Mesendoderm (in vitro differentiated cells): ENCODE measurements around the gene ASB9.
"Not testable (repeated sequence)": the region's sequence is repeated elsewhere in the genome, so short reads cannot be mapped to it uniquely, and the experiment has no call there.

Experiments
- DNase-seq: peaks from one replicate; pipeline ENCODE4 v3.0.0; 2013
- H2AK5ac ChIP-seq: 2 replicates; pipeline ENCODE4 v1.6.1; 2013; ENCODE audit warnings: low read length, inconsistent platforms
- H2BK120ac ChIP-seq: 2 replicates; pipeline ENCODE4 v1.6.1; 2013; ENCODE audit warnings: low read depth, mild to moderate bottlenecking, low read length, moderate library complexity, mixed read lengths
- H2BK15ac ChIP-seq: replicated peaks from 2 replicates; pipeline ENCODE4 v1.6.1; 2013; ENCODE audit warnings: low read depth, mild to moderate bottlenecking, moderate library complexity
- H2BK5ac ChIP-seq: 2 replicates; pipeline ENCODE4 v1.6.1; 2013; ENCODE audit warnings: low read length, inconsistent platforms
- H3K18ac ChIP-seq: 2 replicates; pipeline ENCODE4 v1.6.1; 2013; ENCODE audit warnings: mild to moderate bottlenecking, low read length, mixed read lengths
- H3K23ac ChIP-seq: one replicate; pipeline ENCODE4 v1.6.1; 2013; ENCODE audit warnings: low read length
- H3K27ac ChIP-seq: 2 replicates; pipeline ENCODE4 v1.5.1; 2013; ENCODE audit warnings: low read depth, mild to moderate bottlenecking, inconsistent platforms, low read length, moderate library complexity
- H3K27me3 ChIP-seq: 2 replicates; pipeline ENCODE4 v1.6.1; 2013; ENCODE audit warnings: low read length, control low read depth, mild to moderate bottlenecking, inconsistent platforms; ENCODE audit not compliant: insufficient read depth, poor library complexity
- H3K36me3 ChIP-seq: 2 replicates; pipeline ENCODE4 v1.6.1; 2013; ENCODE audit warnings: low read length, inconsistent platforms; ENCODE audit not compliant: control insufficient read depth, insufficient read depth
- H3K4ac ChIP-seq: one replicate; pipeline ENCODE4 v1.6.1; 2013; ENCODE audit warnings: low read depth, mild to moderate bottlenecking, low read length, moderate library complexity
- H3K4me1 ChIP-seq: 2 replicates; pipeline ENCODE4 v1.6.1; 2013; ENCODE audit warnings: low read depth, low read length, inconsistent platforms; ENCODE audit not compliant: control insufficient read depth
- H3K4me2 ChIP-seq: 2 replicates; pipeline ENCODE4 v1.6.1; 2013; ENCODE audit warnings: low read length
- H3K4me3 ChIP-seq: 2 replicates; pipeline ENCODE4 v1.5.1; 2013; ENCODE audit warnings: mild to moderate bottlenecking, low read length
- H3K56ac ChIP-seq: one replicate; pipeline ENCODE4 v1.6.1; 2013; ENCODE audit warnings: low read length
- H3K79me1 ChIP-seq: 2 replicates; pipeline ENCODE4 v1.6.1; 2013; ENCODE audit warnings: low read length, inconsistent platforms
- H3K79me2 ChIP-seq: 2 replicates; pipeline ENCODE4 v1.6.1; 2013; ENCODE audit warnings: mild to moderate bottlenecking, low read length; ENCODE audit not compliant: control insufficient read depth, insufficient read depth
- H3K9ac ChIP-seq: 2 replicates; pipeline ENCODE4 v1.6.1; 2013; ENCODE audit warnings: low read length, inconsistent platforms
- H4K5ac ChIP-seq: one replicate; pipeline ENCODE4 v1.6.1; 2013; ENCODE audit warnings: low read length
- H4K8ac ChIP-seq: one replicate; pipeline ENCODE4 v1.6.1; 2013; ENCODE audit warnings: low read depth, mild to moderate bottlenecking, control low read depth, low read length, moderate library complexity
- WGBS: extraction: QIAGEN DNeasy Blood & Tissue Kit; methylation state at CpG from one replicate; pipeline ENCODE4 v1.1.7; 2013; ENCODE audit warnings: low lambda C conversion rate, missing lambda C conversion rate; ENCODE audit not compliant: insufficient coverage; ENCODE audit errors: extremely low coverage; 5-methylcytosine and 5-hydroxymethylcytosine counted together

ASB9 gene

DNA sequence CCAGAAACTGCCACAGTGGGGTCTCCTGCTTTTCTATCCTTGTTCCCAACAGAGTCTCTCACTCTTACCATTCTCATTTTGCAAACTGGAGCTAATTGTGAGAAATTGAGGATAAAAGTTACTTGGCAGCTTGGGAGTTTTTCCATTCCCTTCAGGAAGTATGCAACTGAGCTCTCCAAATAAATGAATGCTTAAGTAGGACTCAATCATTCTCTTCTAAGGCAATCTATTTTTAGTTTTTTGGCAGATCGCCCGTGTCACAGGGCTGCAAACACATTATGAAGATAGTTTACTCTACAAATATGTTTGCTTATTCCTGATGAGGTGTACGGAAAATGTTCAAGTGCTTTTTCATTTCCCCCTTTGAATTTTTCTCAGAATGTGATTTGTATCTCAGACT is 40.2 kb upstream of the ASB9 start:
- no peak overlapping the region for H3K27ac ChIP-seq
- H3K23ac ChIP-seq, result no peak overlapping the region
- H3K79me1 ChIP-seq, result no peaks in the 10 kb centered on the region
- H3K79me2 ChIP-seq, result no peaks in the 10 kb centered on the region
- H3K56ac ChIP-seq, result no peak overlapping the region
- no peaks in the 10 kb centered on the region for H3K27me3 ChIP-seq
- no peak overlapping the region for H2BK15ac ChIP-seq
- no CpG with 5 or more reads among the region's 3 CpGs for WGBS
- H3K4ac ChIP-seq, result no peak overlapping the region
- no peak overlapping the region for H2BK120ac ChIP-seq
- no peak overlapping the region for H3K4me3 ChIP-seq
- no peak overlapping the region for H4K5ac ChIP-seq
- H3K9ac ChIP-seq, result no peak overlapping the region
- H2BK5ac ChIP-seq, result no peak overlapping the region
- no peak overlapping the region for H3K18ac ChIP-seq
- H3K4me1 ChIP-seq, result no peaks in the 10 kb centered on the region
- H4K8ac ChIP-seq, result no peak overlapping the region
- no peaks in the 10 kb centered on the region for H3K36me3 ChIP-seq
- H2AK5ac ChIP-seq, result no peak overlapping the region
- H3K4me2 ChIP-seq, result no peak overlapping the region
- no peak for DNase-seq

DNA sequence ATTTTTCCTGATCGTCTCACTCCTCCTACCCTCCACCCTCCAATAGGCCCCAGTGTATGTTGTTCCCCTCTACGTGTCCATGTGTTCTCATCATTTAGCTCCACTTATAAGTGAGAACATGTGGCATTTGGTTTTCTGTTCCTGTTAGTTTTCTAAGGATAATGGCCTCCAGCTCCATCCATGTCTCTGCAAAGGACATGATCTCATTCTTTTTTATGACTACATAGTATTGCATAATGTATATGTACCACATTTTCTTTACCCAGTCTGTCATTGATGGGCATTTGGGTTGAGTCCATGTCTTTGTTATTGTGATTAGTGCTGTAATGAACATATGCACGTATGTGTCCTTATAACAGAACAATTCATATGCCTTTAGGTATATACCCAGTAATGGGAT is 36.0 kb upstream of the ASB9 start:
- not testable (repeated sequence) for H2BK120ac ChIP-seq, H2BK5ac ChIP-seq, H2BK15ac ChIP-seq, H3K79me1 ChIP-seq, H3K4me1 ChIP-seq, H3K4ac ChIP-seq, DNase-seq, H3K36me3 ChIP-seq, H2AK5ac ChIP-seq, H4K5ac ChIP-seq, H3K27me3 ChIP-seq, H3K79me2 ChIP-seq, H3K4me3 ChIP-seq, H4K8ac ChIP-seq, H3K4me2 ChIP-seq, H3K56ac ChIP-seq, H3K27ac ChIP-seq, H3K23ac ChIP-seq, H3K18ac ChIP-seq, H3K9ac ChIP-seq
- WGBS, result no CpG with 5 or more reads among the region's 3 CpGs

DNA sequence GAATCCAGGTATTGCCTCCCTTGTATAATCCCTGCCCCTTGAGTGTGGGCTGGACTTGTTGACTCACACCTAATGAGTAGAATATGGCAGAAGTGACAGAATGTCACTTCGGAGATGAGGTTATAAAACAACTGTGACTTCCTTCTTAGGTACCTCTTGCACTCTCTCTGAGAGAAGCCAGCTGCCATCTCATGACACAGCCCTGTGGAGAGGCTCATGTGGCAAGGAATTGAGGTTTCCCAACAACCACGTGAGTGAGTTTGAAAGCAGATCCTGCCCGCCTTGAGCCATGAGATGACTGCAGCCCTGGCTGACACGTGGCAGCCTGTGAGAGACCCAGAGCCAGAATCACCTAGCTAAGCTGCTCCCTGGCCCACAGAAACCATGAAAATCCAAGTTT is 32.0 kb upstream of the ASB9 start:
- Histone ChIP-seq H3K79me2 (no peaks in the 10 kb centered on the region), H3K4ac (no peak overlapping the region), H3K27me3 (no peaks in the 10 kb centered on the region), H3K18ac (no peak overlapping the region), H2AK5ac (no peak overlapping the region), H3K4me3 (no peak overlapping the region), H2BK15ac (no peak overlapping the region), H4K8ac (no peak overlapping the region), H3K36me3 (no peaks in the 10 kb centered on the region), H4K5ac (no peak overlapping the region), H3K27ac (no peak overlapping the region), H3K79me1 (no peaks in the 10 kb centered on the region), H3K9ac (no peak overlapping the region), H2BK5ac (no peak overlapping the region), H2BK120ac (no peak overlapping the region), H3K56ac (no peak overlapping the region), H3K4me1 (no peaks in the 10 kb centered on the region), H3K4me2 (no peak overlapping the region), H3K23ac (no peak overlapping the region)
- WGBS, result no CpG with 5 or more reads among the region's 4 CpGs
- DNase-seq, result peak; percentile 0

DNA sequence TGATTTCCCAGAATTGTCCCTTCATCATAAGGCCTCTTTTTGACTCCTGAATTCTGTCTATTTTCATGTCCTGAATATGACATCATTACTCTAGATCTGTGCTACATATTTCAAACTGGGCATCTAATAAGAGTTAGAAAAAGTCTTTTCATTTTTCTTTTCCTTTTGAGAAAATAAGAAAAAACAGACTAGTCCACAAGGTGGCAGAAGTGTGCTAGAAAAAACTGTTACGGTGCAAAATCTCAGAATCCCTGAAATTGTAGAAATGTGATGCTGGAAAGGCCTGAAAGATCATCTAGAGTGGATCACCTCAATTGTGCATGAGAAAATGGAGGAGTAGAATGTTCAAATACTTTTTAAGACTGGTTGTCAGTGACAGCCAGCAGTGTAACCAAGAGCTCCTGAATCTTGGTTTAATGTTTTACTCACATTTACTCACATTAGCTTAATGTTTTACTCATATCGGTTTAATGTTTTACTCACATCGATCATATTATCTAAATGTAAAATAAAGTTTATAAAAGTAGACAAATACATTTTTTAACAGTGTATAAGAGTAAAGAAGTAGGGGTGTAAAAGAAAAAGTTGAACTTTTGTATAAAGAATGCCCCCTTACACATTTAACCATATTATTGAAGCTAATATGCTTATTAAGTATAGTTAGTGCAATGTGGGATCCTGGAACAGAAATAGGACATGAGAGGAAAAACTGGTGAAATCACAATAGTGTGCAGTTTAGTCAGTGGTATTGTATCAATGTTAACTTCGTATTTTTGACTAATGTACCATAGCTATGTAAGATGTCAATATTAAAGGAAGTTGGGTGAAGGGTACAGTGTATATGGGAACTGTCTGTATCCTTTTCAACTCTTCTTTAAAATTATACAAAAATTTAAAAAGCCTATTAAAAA is 30.3 kb upstream of the ASB9 start:
- H4K5ac ChIP-seq, result no peak overlapping the region
- H3K4me1 ChIP-seq, result no peaks in the 10 kb centered on the region

DNA sequence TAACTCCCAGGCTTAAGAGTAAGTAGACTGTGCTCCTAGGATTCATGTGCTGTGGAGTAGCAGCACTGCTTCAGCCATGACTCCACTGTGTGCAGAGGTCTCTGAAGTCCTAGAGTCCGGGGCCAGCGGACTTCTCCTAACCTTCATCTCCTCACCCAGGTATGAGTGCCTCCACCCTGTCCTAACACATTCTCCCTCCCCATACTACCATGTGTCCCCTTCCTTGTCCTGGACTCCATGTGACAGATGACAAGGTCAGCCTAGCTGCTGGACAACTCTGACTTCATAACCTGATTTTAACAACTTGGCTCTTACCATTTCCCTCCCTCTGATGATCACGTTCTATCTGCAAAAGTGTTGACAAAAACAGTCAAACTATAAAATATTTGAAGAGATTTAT is 28.9 kb upstream of the ASB9 start:
- no peak overlapping the region for H3K4me3 ChIP-seq
- H2BK5ac ChIP-seq, result no peak overlapping the region
- no peaks in the 10 kb centered on the region for H3K79me2 ChIP-seq
- no peak overlapping the region for H2BK120ac ChIP-seq
- no peak overlapping the region for H3K4me2 ChIP-seq
- no peak overlapping the region for H3K27ac ChIP-seq
- no peaks in the 10 kb centered on the region for H3K79me1 ChIP-seq
- no CpG with 5 or more reads among the region's 3 CpGs for WGBS
- no peaks in the 10 kb centered on the region for H3K36me3 ChIP-seq
- no peaks in the 10 kb centered on the region for H3K27me3 ChIP-seq
- no peak overlapping the region for H2AK5ac ChIP-seq
- no peak overlapping the region for H3K4ac ChIP-seq
- no peak overlapping the region for H4K5ac ChIP-seq
- H3K18ac ChIP-seq, result no peak overlapping the region
- H3K9ac ChIP-seq, result no peak overlapping the region
- H4K8ac ChIP-seq, result no peak overlapping the region
- H3K4me1 ChIP-seq, result no peaks in the 10 kb centered on the region
- no peak overlapping the region for H3K56ac ChIP-seq
- H2BK15ac ChIP-seq, result no peak overlapping the region
- no peak overlapping the region for H3K23ac ChIP-seq
- DNase-seq, result no peak

More for the DNA sequence above, 30.3 kb upstream of the ASB9 start:
- no peak overlapping the region for H3K18ac ChIP-seq
- no peak overlapping the region for H3K4me3 ChIP-seq
- H3K4me2 ChIP-seq, result no peak overlapping the region
- no peak overlapping the region for H3K27ac ChIP-seq
- H2AK5ac ChIP-seq, result no peak overlapping the region
- peak; percentile 5 for DNase-seq
- H2BK15ac ChIP-seq, result no peak overlapping the region
- no peaks in the 10 kb centered on the region for H3K79me1 ChIP-seq
- H4K8ac ChIP-seq, result no peak overlapping the region
- H3K23ac ChIP-seq, result no peak overlapping the region
- no CpG with 5 or more reads among the region's 4 CpGs for WGBS
- no peaks in the 10 kb centered on the region for H3K79me2 ChIP-seq
- H3K56ac ChIP-seq, result no peak overlapping the region
- H3K27me3 ChIP-seq, result no peaks in the 10 kb centered on the region
- no peak overlapping the region for H2BK120ac ChIP-seq
- no peak overlapping the region for H3K9ac ChIP-seq
- no peak overlapping the region for H2BK5ac ChIP-seq
- H3K36me3 ChIP-seq, result no peaks in the 10 kb centered on the region
- H3K4ac ChIP-seq, result no peak overlapping the region

DNA sequence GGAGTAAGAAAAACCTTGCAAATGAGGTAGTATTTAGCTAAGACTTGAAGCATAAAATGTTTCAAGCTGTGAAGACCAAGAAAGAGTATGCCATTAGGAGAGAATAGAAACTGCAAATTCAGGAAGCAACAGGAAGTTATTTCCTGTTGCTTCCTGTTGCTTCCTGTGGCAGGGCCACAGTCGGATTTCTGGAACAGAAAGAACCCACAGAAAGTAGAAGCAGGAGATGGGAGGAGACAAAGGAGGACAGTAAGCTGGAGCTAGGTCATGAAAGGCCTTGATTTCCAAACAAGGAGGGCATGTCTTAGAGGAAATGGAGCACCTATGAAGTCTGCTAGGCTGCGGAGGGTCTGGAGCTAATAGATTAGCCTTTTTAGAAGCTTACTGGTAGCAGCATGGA is 28.3 kb upstream of the ASB9 start:
- no peaks in the 10 kb centered on the region for H3K4me1 ChIP-seq
- no peak overlapping the region for H3K27ac ChIP-seq
- H4K8ac ChIP-seq, result no peak overlapping the region
- no peak overlapping the region for H2BK120ac ChIP-seq
- H3K4me2 ChIP-seq, result no peak overlapping the region
- H2BK15ac ChIP-seq, result no peak overlapping the region
- no peak overlapping the region for H3K9ac ChIP-seq
- no peaks in the 10 kb centered on the region for H3K36me3 ChIP-seq
- H3K18ac ChIP-seq, result no peak overlapping the region
- DNase-seq, result no peak
- no peak overlapping the region for H3K23ac ChIP-seq
- no peak overlapping the region for H2AK5ac ChIP-seq
- WGBS, result no CpG with 5 or more reads among the region's 2 CpGs
- H3K79me1 ChIP-seq, result no peaks in the 10 kb centered on the region
- H3K27me3 ChIP-seq, result no peaks in the 10 kb centered on the region
- H2BK5ac ChIP-seq, result no peak overlapping the region
- no peak overlapping the region for H4K5ac ChIP-seq
- H3K4ac ChIP-seq, result no peak overlapping the region
- H3K4me3 ChIP-seq, result no peak overlapping the region
- no peaks in the 10 kb centered on the region for H3K79me2 ChIP-seq
- no peak overlapping the region for H3K56ac ChIP-seq
